PFSK-1 (cell line): ENCODE results near the gene GRM4.

Experiments
- POLR2AphosphoS5 ChIP-seq: IDR thresholded peaks from 2 replicates; pipeline ENCODE4 v1.6.1; 2012; ENCODE audit warnings: low read depth, mild to moderate bottlenecking, control low read depth, low read length, moderate library complexity
- TAF1 ChIP-seq: IDR thresholded peaks from 2 replicates; pipeline ENCODE4 v1.6.1; 2012; ENCODE audit warnings: low read length, control low read depth, borderline replicate concordance; ENCODE audit not compliant: insufficient read depth
- TF ChIP-seq, protein P1 (sequence below), 2 experiments: IDR thresholded peaks; 2 replicates each; pipeline versions ENCODE4 v1.6.1 to v1.8.0; 2011 to 2012; ENCODE audit warnings: low read depth in 2 of 2, low read length in 2 of 2, control low read depth in 1 of 2, inconsistent platforms in 1 of 2, mild to moderate bottlenecking in 1 of 2, moderate library complexity in 1 of 2; ENCODE audit not compliant: insufficient read depth in 1 of 2

DNA sequence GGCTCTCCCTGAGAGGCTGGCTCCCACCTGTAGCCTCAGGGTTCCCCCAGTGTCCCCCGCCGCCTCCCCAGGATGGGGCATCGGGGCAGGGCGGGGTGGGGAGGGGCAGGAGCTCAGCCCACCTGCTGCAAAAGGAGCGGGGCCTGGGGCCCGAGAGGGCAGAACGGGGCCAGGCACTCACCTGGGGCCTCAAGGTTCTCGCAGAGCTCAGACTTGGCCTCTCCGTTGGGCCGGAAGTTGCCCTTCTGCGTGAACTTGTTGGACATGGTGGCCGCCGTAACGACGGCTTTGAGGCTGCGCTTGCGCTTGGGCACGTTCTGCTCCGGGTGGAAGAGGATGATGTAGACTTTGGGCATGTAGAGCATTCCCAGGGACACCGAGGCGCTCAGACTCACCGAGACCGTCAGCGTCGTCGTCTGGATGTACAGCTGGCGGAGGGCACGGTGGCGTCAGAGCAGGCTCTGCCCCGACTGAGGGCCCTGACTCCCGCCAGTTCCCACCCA is 117.9 kb downstream of the GRM4 start:
- TF ChIP-seq, protein P1, sequence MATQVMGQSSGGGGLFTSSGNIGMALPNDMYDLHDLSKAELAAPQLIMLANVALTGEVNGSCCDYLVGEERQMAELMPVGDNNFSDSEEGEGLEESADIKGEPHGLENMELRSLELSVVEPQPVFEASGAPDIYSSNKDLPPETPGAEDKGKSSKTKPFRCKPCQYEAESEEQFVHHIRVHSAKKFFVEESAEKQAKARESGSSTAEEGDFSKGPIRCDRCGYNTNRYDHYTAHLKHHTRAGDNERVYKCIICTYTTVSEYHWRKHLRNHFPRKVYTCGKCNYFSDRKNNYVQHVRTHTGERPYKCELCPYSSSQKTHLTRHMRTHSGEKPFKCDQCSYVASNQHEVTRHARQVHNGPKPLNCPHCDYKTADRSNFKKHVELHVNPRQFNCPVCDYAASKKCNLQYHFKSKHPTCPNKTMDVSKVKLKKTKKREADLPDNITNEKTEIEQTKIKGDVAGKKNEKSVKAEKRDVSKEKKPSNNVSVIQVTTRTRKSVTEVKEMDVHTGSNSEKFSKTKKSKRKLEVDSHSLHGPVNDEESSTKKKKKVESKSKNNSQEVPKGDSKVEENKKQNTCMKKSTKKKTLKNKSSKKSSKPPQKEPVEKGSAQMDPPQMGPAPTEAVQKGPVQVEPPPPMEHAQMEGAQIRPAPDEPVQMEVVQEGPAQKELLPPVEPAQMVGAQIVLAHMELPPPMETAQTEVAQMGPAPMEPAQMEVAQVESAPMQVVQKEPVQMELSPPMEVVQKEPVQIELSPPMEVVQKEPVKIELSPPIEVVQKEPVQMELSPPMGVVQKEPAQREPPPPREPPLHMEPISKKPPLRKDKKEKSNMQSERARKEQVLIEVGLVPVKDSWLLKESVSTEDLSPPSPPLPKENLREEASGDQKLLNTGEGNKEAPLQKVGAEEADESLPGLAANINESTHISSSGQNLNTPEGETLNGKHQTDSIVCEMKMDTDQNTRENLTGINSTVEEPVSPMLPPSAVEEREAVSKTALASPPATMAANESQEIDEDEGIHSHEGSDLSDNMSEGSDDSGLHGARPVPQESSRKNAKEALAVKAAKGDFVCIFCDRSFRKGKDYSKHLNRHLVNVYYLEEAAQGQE (IDR thresholded peaks at IDR 0.05; ENCODE audit: insufficient read depth in 1 of 2, low read depth in 2 of 2, low read length in 2 of 2): no peak
- TF ChIP-seq TAF1 (no peak), POLR2AphosphoS5 (no peak)
